Left ventricle myocardium inferior (tissue), 1 donor: ENCODE results near the gene SORCS3. TPM values are rescaled to one million over a fixed set of nuclear protein-coding genes. Genes with fewer than 3 reads are reported as not detected.

Source experiments
- DNase-seq: peaks from one replicate; pipeline ENCODE4 v3.0.0-alpha.2; 2020
- H3K27ac ChIP-seq: fragments of 200-600 bp; replicated peaks from 2 replicates; pipeline ENCODE4 v1.8.0; 2021
- H3K27me3 ChIP-seq: fragments of 200-600 bp; 2 replicates; pipeline ENCODE4 v1.8.0; 2021; ENCODE audit warnings: low read depth
- H3K36me3 ChIP-seq: fragments of 200-600 bp; 2 replicates; pipeline ENCODE4 v1.8.0; 2021
- H3K4me1 ChIP-seq: fragments of 200-600 bp; 2 replicates; pipeline ENCODE4 v1.8.0; 2021
- H3K4me3 ChIP-seq: fragments of 200-600 bp; 2 replicates; pipeline ENCODE4 v1.8.0; 2021; ENCODE audit warnings: mild to moderate bottlenecking, moderate library complexity
- H3K9me3 ChIP-seq: fragments of 200-600 bp; replicated peaks from 2 replicates; pipeline ENCODE4 v1.8.0; 2021
- CTCF ChIP-seq: fragments of 200-600 bp; IDR thresholded peaks from 2 replicates; pipeline ENCODE4 v1.8.0; 2021; ENCODE audit warnings: antibody characterized with exemption, mild to moderate bottlenecking, borderline replicate concordance
- intact Hi-C: fragments of 100-400 bp; cut with micrococcal nuclease; formaldehyde crosslinking; loops from one replicate; pipeline ENCODE4 v1.11.0; 2022
- total RNA-seq: library from RNA; stranded (reverse); fragmentation: NEBNext Ultra II Directional; extraction: Animal tissue kit (Norgen Biotek cat#: 25700); gene quantifications from one replicate; pipeline ENCODE4 v1.2.1, GENCODE V29; 2021
- donor health status: DM: no; HTN: yes; CAD: no; lungs with severe emphysema.

SORCS3 gene
- total RNA-seq, 1 donor from 2014 or later: 0.03 TPM

GRCh38 chr10:104910712-104911111 lies 269.6 kb downstream of the SORCS3 start:
- TF ChIP-seq CTCF: no peak
- DNase-seq: no peak
- Histone ChIP-seq H3K9me3 (no peaks in the 10 kb centered on the region), H3K4me3 (no peak overlapping the region), H3K4me1 (no peaks in the 10 kb centered on the region), H3K27ac (no peak overlapping the region), H3K36me3 (no peaks in the 10 kb centered on the region), H3K27me3 (peaks cover 34% of the 10 kb centered on the region)
- intact Hi-C loops: no loop called here

- no peak overlapping the region for H3K27ac ChIP-seq
- TF ChIP-seq CTCF: no peak
- intact Hi-C loops: no loop called here
- no peaks in the 10 kb centered on the region for H3K36me3 ChIP-seq
- no peak for DNase-seq
- H3K27me3 ChIP-seq: peaks cover 32% of the 10 kb centered on the region
- no peak overlapping the region for H3K4me3 ChIP-seq
- no peaks in the 10 kb centered on the region for H3K4me1 ChIP-seq
- H3K9me3 ChIP-seq: no peaks in the 10 kb centered on the region
Observed at GRCh38 chr10:104913390-104913789, 272.3 kb downstream of the SORCS3 start.

GRCh38 chr10:104920476-104920875 lies 279.4 kb downstream of the SORCS3 start:
- intact Hi-C loops: no loop called here
- Histone ChIP-seq H3K4me3 (no peak overlapping the region), H3K27ac (no peak overlapping the region)

GRCh38 chr10:104921763-104922162 lies 280.7 kb downstream of the SORCS3 start:
- Histone ChIP-seq H3K36me3 (no peaks in the 10 kb centered on the region), H3K27ac (no peak overlapping the region), H3K27me3 (peaks cover 34% of the 10 kb centered on the region), H3K4me3 (no peak overlapping the region), H3K4me1 (no peaks in the 10 kb centered on the region), H3K9me3 (no peaks in the 10 kb centered on the region)
- no peak for TF ChIP-seq CTCF
- intact Hi-C loops: no loop called here
- no peak for DNase-seq

More at GRCh38 chr10:104920476-104920875, 279.4 kb downstream of the SORCS3 start:
- Histone ChIP-seq H3K36me3 (no peaks in the 10 kb centered on the region), H3K27me3 (peaks cover 34% of the 10 kb centered on the region), H3K9me3 (no peaks in the 10 kb centered on the region), H3K4me1 (no peaks in the 10 kb centered on the region)
- TF ChIP-seq CTCF: no peak
- DNase-seq: no peak

- H3K27ac ChIP-seq: no peak overlapping the region
- H3K27me3 ChIP-seq: peaks cover 45% of the 10 kb centered on the region
- no peaks in the 10 kb centered on the region for H3K9me3 ChIP-seq
- intact Hi-C loops: no loop called here
- no peak overlapping the region for H3K4me3 ChIP-seq
- H3K4me1 ChIP-seq: no peaks in the 10 kb centered on the region
- no peaks in the 10 kb centered on the region for H3K36me3 ChIP-seq
- TF ChIP-seq CTCF: no peak
- DNase-seq: no peak
Observed at GRCh38 chr10:104922810-104923209, 281.7 kb downstream of the SORCS3 start.

- Histone ChIP-seq H3K4me1 (no peaks in the 10 kb centered on the region), H3K27ac (no peak overlapping the region), H3K27me3 (peaks cover 44% of the 10 kb centered on the region), H3K4me3 (no peak overlapping the region), H3K36me3 (no peaks in the 10 kb centered on the region), H3K9me3 (no peaks in the 10 kb centered on the region)
- intact Hi-C loops: no loop called here
- TF ChIP-seq CTCF: no peak
- no peak for DNase-seq
Observed at GRCh38 chr10:104923501-104923900, 282.4 kb downstream of the SORCS3 start.
